ENCODE results near the gene CLEC4M.
"Not testable (repeated sequence)": the region's sequence is repeated elsewhere in the genome, so short reads cannot be mapped to it uniquely, and the experiment has no call there.

- TF ChIP-seq POLR2A, CTCF (IDR thresholded peaks at IDR 0.05): not testable (repeated sequence)
These were observed 1.1 kb downstream of the CLEC4M start for GRCh38 chr19:7764157-7764556.

All from breast epithelium (tissue), 3 donors.